IPS-NIHi7 (cell line): ENCODE results near the gene GAS2L2.

Source experiments
- DNase-seq: peaks from one replicate; pipeline ENCODE4 v3.0.0; 2012; ENCODE audit warnings: mixed read lengths; ENCODE audit errors: extremely low spot score

The GAS2L2 gene

GRCh38 chr17:35752945-35753764 lies at the start of gene GAS2L2:
TSS of gene GAS2L2 (minus strand) at chr17:35753239. CDS start at chr17:35752850, 389 bp downstream.
- no peak for DNase-seq

- no peak for DNase-seq
These were observed 48.7 kb upstream of the GAS2L2 start for GRCh38 chr17:35801583-35802224.

DNA sequence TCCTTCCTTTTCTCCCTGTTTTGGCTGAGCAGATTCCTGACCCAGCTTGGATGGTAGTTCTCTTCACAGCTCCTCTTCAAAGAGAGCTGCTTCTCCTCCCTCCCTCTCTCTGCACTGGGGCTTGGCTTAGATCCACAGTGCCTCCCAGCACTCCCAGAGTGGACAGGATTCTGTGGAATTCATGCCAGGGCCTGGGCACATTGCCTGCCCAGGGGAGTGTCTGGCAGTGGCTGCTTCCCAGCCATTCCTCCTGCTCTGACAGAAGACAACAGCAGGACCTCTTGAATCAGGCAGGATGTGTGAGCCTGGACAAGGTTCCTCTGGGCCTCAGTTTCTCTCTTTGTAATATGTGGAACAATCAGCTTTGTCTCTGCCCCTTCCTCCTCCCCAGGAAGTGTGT lies 46.9 kb upstream of the GAS2L2 start:
- DNase-seq = no peak

DNA sequence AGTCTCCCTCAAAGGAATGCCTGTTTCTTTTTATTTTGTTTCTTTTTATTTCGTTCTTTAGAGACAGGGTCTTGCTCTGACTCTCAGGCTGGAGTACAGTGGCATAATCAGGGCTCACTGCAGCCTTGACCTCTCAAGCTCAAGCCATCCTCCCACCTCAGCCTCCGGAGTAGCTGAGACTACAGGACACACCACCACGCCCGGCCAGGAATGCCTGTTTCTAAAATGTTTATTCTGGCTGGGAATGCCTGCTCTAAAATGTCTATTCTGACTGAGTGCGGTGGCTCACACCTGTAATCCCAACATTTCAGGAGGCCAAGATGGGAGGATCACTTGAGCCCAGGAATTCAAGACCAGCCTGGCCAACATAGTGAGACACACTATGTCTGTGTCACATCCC lies 44.9 kb upstream of the GAS2L2 start:
- DNase-seq = no peak

DNA sequence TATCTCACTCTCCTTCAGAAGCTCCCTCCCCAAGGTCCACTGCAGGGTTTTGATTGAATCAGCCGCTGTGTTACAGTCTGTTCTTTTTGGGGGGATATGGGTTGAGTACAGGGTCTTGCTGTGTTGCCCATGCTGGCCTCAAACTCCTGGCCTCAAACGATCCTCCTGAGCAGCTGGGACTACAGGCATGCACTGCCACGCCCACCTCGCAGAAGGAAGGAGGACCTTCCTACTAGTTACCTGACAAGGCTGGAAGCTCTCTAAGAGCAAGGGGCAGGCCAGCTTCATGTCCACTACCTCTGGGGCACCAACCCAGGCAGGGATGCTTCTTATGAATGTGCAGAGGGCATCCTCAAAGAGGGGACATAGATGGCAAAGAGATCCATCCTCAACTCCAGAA lies 44.3 kb upstream of the GAS2L2 start:
- DNase-seq = no peak

GRCh38 chr17:35796942-35797341 lies 43.9 kb upstream of the GAS2L2 start:
- DNase-seq = no peak

- DNase-seq = no peak
These were observed 42.8 kb upstream of the GAS2L2 start for GRCh38 chr17:35795871-35796265.

- DNase-seq = peak; percentile 65
These were observed 42.2 kb upstream of the GAS2L2 start, which contains the start of gene MMP28 for GRCh38 chr17:35795007-35795870. TSS of gene MMP28 (minus strand) at chr17:35795641. CDS start at chr17:35795377, 264 bp downstream.

GRCh38 chr17:35793257-35793656 lies 40.2 kb upstream of the GAS2L2 start:
- no peak for DNase-seq

DNA sequence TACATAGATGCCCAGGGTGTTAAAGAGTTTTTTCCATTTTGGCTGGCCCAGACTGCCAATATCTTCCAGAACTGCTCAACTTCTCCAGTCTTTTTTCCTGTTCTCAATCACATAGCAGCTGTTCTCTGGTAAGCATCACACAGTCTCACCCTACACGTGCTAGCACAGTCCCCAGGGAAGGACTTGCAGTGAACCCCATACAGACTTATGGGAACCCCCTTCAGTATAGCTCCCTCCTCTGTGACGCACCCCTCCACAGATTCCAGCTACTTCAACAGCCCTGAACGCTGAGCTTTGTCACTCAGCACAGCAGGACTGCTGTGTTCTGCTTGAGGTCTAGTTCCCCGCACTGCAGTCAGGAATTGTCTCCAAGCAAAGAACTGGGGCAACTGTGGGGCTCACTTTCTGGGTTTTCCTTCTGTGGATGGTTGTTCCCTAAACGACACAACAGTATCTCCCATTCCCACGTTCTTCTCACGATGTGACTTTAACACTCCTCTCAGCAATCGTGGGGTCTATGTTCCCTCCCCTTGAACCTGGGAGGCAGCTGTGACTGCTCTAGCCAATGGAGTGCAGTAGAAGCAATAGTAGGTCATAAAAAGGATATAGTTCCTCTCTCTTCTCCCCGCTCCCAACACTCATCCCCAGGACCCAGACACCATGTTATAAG lies 38.8 kb upstream of the GAS2L2 start:
- DNase-seq = no peak

DNA sequence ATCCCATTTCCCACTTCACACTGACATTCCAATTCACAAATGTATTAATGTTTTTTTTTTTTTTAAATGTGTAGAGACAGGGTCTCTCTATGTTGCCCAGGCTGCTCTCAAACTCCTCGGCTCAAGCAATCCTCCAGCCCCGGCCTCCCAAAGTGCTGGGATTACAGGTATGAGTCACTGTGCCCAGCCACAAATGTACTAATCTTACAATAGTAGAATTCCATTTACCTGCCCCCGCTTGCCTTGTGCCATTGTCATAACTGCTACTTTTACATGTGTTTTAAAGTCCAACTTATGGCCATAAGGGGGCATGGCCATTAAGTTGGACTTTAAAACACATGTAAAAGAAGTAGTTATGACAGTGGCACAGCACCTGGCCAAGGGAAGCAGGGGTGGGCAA lies 37.8 kb upstream of the GAS2L2 start:
- DNase-seq = no peak

- DNase-seq = no peak
These were observed 35.7 kb upstream of the GAS2L2 start for GRCh38 chr17:35788477-35789368.

GRCh38 chr17:35786941-35787432 lies 33.9 kb upstream of the GAS2L2 start:
- no peak for DNase-seq

GRCh38 chr17:35784895-35785294 lies 31.9 kb upstream of the GAS2L2 start:
- DNase-seq = no peak

- no peak for DNase-seq
These were observed 27.9 kb upstream of the GAS2L2 start for GRCh38 chr17:35780950-35781349.

- no peak for DNase-seq
These were observed 25.7 kb upstream of the GAS2L2 start for GRCh38 chr17:35778641-35779196.

DNA sequence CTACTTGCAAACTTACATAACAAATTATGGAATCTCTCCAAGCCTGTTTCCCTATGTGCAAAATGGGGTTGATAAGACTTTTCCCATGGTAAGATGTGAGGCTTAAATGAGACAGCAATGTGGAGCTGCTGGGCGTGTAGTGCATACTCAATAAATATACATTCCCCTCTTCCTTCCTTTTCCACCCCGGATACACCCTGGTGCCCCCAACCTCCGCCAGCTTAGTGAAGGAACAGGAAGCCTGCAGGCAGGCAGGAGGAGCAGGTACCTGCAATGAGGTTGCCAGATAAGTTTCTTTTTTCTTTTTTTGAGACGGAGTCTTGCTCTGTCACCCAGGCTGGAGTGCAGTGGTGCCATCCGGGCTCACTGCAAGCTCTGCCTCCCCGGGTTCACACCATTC lies 22.5 kb upstream of the GAS2L2 start:
- DNase-seq = no peak

DNA sequence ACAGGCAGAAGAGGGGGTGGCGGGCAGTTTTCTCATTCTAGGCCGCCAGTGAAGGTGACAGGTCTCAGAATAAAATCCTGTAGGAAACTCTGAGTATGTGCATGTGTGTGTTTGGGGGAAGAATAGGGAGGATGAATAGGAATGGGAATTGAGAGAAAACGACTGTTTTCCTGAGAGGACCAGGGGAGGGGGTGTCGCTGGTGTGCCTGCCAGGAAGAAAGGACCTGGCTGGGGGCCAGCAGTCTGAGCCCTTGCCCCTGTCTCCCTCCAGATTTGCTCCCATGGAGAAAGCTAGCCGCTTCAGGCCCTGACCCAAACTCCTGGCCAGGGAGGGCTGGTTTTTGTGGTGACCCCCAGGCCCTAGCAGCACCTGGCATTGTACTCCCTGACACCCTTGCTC lies 22.0 kb upstream of the GAS2L2 start:
- DNase-seq = no peak

GRCh38 chr17:35774499-35774898 lies 21.5 kb upstream of the GAS2L2 start:
- no peak for DNase-seq
